ENCODE data around the gene BAK1. TPM values are rescaled to one million over a fixed set of nuclear protein-coding genes. Genes with fewer than 3 reads are reported as not detected.
A peak's percentile ranks its signal among the peaks of the same experiment; 100 is the strongest.

Gene BAK1
- total RNA-seq, 2 experiments from 2014 or later = 32.0 to 34.3 TPM

DNA sequence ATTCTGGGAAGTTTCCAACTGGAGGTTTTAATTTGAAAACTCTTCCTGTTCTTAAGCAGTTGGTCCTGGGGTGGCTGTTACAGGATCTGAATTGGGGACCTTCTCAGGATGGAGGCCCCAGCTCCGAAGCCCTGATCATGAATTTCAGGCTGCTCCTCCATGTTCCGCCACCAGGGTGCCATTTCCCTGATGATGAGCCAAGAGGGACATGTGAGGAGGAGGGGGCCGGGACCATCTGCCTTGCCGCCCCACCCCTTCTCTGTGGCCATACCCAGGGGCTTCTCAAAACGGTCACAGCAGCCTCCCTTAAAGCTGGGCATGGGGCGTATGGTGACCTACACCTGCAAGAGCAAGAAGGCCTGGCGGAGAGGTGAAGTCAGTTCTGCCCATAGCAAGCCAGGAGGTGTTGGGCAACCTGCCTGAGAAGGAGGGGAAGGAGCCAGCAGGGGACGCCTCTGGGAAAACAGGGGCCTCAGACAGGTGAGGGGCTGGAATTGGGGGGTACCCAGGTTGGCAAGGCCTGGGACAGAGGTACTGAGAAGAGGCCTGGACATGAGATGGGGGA lies 3.6 kb upstream of the BAK1 start:
- Mint-ChIP-seq H3K27ac (no peak overlapping the region), H3K9me3 (no peaks in the 10 kb centered on the region), H3K4me1 (peaks cover 21% of the 10 kb centered on the region), H3K36me3 (peaks cover under 1% of the 10 kb centered on the region), H3K27me3 (no peaks in the 10 kb centered on the region), H3K4me3 (no peak overlapping the region)
- DNase-seq = no peak

DNA sequence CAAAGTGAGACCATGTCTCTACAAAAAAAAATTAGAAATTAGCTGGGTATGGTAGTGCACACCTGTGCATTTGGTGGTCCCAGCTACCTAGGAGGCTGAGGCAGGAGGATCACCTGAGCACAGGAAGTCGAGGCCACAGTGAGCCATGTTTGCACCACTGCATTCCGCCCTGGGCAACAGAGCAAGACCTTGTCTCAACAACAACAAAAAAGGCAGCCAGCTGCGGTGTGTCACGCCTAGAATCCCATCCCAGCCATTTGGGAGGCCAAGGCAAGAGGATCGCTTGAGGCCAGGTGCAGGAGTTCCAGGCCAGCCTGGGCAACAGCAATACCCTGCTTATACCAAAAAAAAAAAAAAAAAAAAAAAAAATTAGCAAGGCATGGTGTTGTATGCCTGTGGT lies 1.1 kb upstream of the BAK1 start:
- peaks cover 36% of the 10 kb centered on the region for H3K4me1 Mint-ChIP-seq

DNA sequence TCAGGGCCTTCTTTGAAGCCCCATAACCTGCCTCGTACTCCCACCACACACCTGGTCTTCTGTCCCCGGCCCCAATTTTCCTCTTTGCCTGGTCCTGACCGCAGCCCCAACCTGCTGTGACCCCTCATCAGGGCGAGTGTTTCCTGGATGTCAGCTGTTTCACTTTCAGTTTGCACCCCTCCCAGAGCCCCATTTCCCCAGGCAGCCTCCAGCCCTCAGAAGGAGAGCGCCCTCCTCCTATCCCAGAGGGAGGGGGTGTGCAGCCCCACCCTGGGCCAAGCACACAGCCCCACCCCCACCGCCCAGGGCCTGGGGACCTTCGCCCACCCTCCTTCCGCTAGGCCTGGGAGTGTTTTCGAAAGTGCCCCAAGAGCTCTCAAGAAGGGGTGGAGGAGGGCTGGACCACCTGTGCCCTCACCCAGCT lies 1.5 kb downstream of the BAK1 start:
- H3K4me3 Mint-ChIP-seq = peak overlapping the region; percentile 98
- H3K27me3 Mint-ChIP-seq = no peaks in the 10 kb centered on the region
- no peaks in the 10 kb centered on the region for H3K9me3 Mint-ChIP-seq
- peaks cover 13% of the 10 kb centered on the region for H3K36me3 Mint-ChIP-seq
- DNase-seq = peak; percentile 59
- peaks cover 24% of the 10 kb centered on the region for H3K4me1 Mint-ChIP-seq
- peak overlapping the region; percentile 95 for H3K27ac Mint-ChIP-seq

More for the DNA sequence above, 1.1 kb upstream of the BAK1 start:
- no peak overlapping the region for H3K27ac Mint-ChIP-seq
- H3K27me3 Mint-ChIP-seq = no peaks in the 10 kb centered on the region
- peaks cover 13% of the 10 kb centered on the region for H3K36me3 Mint-ChIP-seq
- DNase-seq = no peak
- no peaks in the 10 kb centered on the region for H3K9me3 Mint-ChIP-seq
- no peak overlapping the region for H3K4me3 Mint-ChIP-seq

DNA sequence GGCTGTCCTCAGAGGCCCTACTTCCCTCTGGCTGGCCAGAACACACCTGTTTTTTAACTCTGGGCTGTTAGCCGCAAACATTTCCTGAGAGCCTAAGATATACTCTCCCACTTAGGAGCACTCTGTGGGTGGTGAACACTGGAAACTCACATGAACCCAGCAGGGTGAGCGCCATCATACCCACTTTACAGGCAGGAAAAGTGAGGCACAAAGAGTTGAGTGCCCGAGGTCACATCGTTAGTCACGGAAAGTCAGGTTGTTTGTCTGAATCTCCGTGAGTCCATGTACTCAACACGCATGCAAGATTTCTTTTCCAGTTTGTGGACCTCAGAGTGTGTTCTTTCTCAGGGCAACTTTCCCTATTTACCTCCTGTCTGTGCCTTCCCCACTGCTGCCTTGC lies 1.9 kb downstream of the BAK1 start:
- peak overlapping the region; percentile 98 for H3K4me3 Mint-ChIP-seq
- peaks cover 13% of the 10 kb centered on the region for H3K36me3 Mint-ChIP-seq
- H3K4me1 Mint-ChIP-seq = peaks cover 24% of the 10 kb centered on the region
- no peaks in the 10 kb centered on the region for H3K9me3 Mint-ChIP-seq
- H3K27me3 Mint-ChIP-seq = no peaks in the 10 kb centered on the region
- peak overlapping the region; percentile 95 for H3K27ac Mint-ChIP-seq
- no peak for DNase-seq

DNA sequence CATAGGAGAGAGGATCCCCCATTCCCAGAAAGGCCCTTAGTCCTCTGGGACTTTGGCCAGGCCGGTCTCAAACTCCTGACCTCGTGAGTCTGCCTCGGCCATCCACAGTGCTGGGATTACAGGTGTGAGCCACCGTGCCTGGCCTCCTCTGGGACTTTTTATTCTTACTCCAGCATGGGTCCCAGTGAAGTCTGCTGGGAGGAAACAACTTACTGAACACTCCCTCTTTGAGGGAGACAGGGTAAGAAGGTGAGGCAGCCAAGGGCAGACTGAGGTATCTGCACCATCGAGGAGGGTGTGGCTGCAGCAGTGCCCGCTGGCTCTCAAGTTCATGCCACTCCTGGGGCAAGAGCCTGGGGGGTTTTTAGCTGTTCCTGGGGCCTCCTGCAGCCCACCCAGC lies 2.4 kb downstream of the BAK1 start:
- Mint-ChIP-seq H3K27me3 (no peaks in the 10 kb centered on the region), H3K9me3 (no peaks in the 10 kb centered on the region), H3K4me3 (peak overlapping the region; percentile 98), H3K27ac (peak overlapping the region; percentile 95), H3K36me3 (peaks cover 13% of the 10 kb centered on the region), H3K4me1 (peaks cover 24% of the 10 kb centered on the region)
- DNase-seq = no peak

DNA sequence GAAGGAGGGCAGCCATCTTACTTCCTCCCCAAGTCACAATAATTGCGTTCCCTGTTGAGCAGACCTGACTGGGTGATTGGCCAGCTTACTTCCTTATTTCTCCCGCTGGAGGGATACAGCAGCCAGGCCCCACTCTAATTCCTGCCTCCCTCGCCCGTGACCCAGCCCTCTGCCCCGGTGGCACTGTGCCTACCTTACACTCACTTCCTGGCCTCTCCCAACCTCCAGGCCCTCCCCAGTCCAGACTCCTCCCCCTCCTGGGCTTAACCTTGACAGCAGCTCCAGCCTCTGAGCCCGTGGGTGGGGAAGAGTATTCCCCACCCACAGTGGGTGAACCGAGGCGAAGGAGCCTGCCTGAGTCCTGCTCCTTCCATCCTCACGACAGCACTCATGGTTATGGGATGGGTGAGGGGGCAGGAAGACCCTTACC lies 3.0 kb downstream of the BAK1 start:
- Mint-ChIP-seq H3K36me3 (peaks cover 15% of the 10 kb centered on the region), H3K4me1 (peaks cover 29% of the 10 kb centered on the region), H3K27ac (peak overlapping the region; percentile 74), H3K9me3 (no peaks in the 10 kb centered on the region), H3K27me3 (no peaks in the 10 kb centered on the region), H3K4me3 (peak overlapping the region; percentile 25)
- DNase-seq = no peak

DNA sequence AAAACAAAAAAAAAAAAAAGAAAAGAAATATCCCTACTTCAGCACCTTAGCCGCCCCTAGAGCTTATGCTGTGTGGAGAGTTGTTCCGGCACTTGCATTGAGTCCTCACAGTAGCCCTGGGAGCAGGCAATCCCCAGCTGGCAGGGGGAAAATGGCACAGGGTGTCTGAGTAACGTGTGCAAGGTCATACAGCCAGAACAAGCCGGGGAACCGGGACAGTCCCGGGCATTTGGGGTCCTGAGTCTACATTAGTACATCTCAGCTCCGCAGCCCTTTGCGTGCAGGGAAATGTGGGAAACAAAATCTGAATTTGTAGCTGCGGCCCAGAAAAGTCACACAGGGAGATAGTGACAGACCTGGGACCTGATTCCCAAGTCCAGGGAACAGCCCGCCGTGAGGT lies 3.4 kb downstream of the BAK1 start:
- no peak overlapping the region for H3K4me3 Mint-ChIP-seq
- H3K27me3 Mint-ChIP-seq = no peaks in the 10 kb centered on the region
- no peak for DNase-seq
- no peaks in the 10 kb centered on the region for H3K9me3 Mint-ChIP-seq
- peaks cover 20% of the 10 kb centered on the region for H3K36me3 Mint-ChIP-seq
- H3K4me1 Mint-ChIP-seq = peaks cover 33% of the 10 kb centered on the region
- H3K27ac Mint-ChIP-seq = peak overlapping the region; percentile 48

DNA sequence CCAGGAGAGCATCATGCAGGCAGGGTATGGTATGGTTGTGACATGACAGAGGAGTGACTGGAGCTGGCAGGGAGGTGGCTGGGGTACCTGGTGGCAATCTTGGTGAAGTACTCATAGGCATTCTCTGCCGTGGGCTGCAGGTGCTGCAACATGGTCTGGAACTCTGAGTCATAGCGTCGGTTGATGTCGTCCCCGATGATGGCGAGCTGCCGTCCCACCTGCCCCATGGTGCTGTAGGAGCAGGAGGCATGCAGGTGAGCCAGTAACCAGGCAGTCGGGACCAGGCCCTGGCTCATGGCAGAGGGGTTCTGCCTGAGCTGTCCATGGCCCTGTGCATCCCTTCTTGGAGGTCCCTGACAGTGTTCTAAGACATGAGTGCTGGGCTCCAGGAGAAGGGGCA lies 4.9 kb downstream of the BAK1 start:
- Mint-ChIP-seq H3K27ac (no peak overlapping the region), H3K9me3 (no peaks in the 10 kb centered on the region), H3K27me3 (no peaks in the 10 kb centered on the region), H3K4me3 (no peak overlapping the region), H3K4me1 (peaks cover 40% of the 10 kb centered on the region), H3K36me3 (peaks cover 21% of the 10 kb centered on the region)
- DNase-seq = no peak

DNA sequence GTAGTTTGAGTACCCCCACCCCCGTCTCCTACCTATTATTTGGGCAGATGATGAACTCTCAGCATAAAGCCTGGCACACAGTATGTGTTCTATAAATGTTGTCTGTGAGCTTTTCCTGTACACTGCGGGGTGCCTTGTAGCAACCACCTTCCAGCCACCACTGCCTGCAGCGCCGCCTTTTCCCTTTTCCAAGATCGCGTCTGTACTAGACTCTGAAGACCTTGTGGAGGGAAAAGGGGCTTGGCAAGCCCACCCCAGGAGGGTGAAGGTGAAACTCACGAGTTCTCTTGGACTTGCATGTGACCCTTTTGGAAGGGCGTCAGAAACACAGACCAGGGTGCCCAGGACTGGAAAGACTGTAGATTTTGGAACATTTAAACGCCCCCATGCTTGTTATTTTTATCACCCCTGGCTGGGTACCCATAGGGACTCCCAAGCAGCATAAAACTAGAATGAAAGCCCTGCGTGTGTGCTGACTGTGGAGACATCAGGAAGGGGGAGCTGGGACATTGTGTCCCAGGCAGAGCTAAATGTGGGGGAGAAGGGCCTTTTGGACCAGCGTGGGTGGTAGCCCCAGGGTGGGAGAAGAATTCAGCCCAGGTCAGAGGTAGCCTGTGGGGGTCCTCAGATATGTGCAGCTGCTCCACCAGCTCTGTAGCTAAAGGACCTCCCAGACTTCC lies 8.3 kb downstream of the BAK1 start:
- H3K4me3 Mint-ChIP-seq = peak overlapping the region; percentile 89
- H3K27me3 Mint-ChIP-seq = no peaks in the 10 kb centered on the region
- H3K9me3 Mint-ChIP-seq = no peaks in the 10 kb centered on the region
- H3K36me3 Mint-ChIP-seq = peaks cover 12% of the 10 kb centered on the region
- H3K27ac Mint-ChIP-seq = peak overlapping the region; percentile 100
- no peak for DNase-seq
- H3K4me1 Mint-ChIP-seq = peaks cover 34% of the 10 kb centered on the region

DNA sequence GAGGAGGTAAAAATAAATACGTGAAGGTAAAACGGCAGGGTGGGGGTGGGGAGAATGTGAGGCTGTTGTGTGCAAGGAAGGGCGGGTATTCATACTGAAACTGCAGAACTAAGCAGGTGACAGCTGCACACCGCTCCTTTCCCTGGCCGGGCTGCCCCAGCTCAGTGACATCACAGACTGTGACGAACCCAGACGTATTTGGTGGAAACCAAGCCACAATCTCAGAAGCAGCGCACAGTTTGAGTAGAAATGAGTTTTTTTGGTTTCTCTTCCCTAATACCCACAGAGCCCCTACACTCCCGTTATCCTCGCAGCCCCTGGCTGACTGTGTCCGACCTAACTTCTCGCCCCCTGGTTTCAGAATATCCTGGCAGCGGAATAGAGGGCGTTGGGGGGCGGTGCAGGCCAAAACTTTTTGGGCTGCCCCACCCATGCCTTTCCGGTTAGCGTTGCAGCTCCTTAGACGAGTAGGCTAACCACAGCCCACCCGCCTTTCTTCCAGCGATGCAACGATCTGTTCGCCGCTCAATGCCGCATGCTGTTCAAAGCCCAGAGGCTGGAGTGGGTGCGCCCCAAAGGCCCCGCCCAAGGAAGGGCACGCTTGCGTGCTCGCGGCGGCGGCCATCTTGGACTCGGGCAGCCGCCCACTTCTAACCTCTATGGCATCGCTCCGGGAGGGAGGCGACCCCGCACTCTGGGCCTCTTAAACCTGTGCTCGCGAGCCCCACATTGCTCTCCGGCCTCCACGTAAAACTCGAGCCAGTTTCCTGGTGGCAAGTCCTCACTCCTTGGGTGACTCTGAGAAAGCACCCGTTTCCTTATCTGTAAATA lies 9.1 kb downstream of the BAK1 start:
- Mint-ChIP-seq H3K4me3 (peak overlapping the region; percentile 89), H3K9me3 (no peaks in the 10 kb centered on the region), H3K36me3 (peaks cover 13% of the 10 kb centered on the region), H3K27me3 (no peaks in the 10 kb centered on the region), H3K27ac (peak overlapping the region; percentile 100), H3K4me1 (peaks cover 34% of the 10 kb centered on the region)
- peak; percentile 95 for DNase-seq

DNA sequence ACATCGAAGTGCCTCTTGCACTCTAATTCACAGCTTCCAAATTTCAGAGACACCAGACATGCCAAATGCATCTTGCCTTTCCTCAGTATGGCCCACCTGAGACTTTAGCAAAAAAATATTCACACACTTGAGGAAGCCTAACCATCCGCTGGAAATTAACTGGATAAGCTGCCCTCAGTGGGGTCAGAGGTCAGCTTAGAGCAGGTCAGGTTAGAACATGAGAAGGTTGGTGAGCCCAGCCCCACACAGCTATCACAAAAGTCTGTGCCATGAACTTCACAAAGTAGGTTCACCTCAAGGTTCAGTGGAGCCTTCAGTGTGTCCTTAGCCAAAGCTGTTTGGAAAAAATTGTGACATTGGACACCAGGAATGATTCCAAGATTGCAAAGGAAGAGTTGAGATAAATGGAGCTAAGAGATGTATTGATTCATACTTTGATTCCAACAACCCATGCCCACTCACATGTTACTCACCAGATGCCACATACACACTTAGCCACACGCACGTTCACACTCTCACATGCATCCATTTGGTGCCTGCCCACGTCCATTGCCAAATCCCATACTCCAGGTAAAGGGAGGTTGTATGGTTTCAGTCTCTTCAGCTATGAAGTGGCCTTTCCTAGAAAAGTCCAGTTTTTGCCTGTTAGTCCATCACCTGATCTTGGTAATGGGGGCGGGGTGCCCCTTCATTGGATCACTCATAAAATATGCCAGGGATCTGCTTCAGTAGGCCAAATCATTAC lies 11.1 kb downstream of the BAK1 start:
- Mint-ChIP-seq H3K36me3 (peaks cover 13% of the 10 kb centered on the region), H3K27me3 (no peaks in the 10 kb centered on the region), H3K27ac (peak overlapping the region; percentile 61), H3K9me3 (no peaks in the 10 kb centered on the region), H3K4me1 (peaks cover 30% of the 10 kb centered on the region), H3K4me3 (no peak overlapping the region)
- no peak for DNase-seq

DNA sequence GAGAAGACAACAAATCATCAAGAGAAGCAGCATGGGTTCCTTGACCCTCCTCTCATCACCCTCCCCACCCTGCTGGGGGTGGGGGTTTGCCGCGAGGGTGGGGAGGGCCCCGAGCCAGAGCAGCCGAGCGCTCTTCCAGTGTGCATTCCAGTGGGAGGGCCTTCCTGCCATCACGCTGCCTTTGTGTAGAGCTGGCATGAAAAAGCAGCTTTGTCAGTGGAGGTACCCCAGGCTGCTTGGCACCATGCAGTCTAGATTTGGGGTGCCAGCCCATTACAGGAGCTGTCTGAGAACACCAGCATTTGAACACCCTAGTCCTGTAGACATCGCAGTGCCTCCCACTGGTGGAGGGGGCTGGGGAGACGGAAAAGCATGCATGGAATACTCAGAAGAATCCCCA lies 12.2 kb downstream of the BAK1 start:
- H3K27ac Mint-ChIP-seq = no peak overlapping the region
- peaks cover 13% of the 10 kb centered on the region for H3K36me3 Mint-ChIP-seq
- no peaks in the 10 kb centered on the region for H3K27me3 Mint-ChIP-seq
- H3K4me3 Mint-ChIP-seq = no peak overlapping the region
- DNase-seq = no peak
- no peaks in the 10 kb centered on the region for H3K9me3 Mint-ChIP-seq
- peaks cover 30% of the 10 kb centered on the region for H3K4me1 Mint-ChIP-seq

DNA sequence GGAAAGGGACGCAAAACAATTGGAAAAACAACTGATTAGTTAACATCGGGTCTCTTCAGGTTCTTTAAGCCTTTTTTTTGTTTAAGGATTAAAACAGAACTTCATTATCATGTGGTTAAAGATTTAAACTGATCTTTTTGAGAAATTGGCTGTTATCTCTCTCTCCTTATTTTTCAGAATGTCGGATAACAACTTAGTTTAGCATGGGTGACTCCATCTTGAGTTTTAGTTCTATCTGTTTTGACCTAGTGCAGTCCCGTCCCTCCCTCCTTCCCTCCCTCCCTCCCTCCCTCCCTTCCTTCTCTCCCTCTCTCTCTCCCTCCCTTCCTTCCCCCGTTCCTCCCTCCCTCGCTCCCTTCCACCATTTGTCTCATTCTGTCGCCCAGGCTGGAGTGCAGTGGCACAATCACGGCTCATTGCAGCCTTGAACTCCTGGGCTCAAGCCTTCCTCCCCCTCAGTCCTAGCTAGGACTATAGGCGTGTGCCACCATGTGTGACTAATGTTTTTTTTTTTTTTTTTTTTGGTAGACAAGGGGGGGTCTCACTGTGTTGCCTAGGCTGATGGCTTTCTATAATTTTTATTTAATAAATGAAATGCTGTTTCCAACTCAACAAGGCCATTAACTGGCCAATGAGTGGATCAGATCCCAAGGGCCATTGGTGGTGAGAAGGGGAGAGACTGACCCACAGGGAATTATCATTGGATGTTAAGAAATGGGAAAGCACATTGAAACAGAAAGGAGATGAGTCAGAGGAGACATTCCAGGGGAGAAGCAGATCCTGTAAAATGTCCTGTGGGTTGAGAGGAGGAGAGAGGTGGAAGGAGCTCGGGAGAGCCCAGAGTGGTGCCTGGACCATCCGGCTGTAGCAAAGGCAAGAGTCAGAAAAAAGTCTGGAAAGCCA lies 13.6 kb downstream of the BAK1 start:
- no peak overlapping the region for H3K27ac Mint-ChIP-seq
- peaks cover 22% of the 10 kb centered on the region for H3K4me1 Mint-ChIP-seq
- no peak for DNase-seq
- no peaks in the 10 kb centered on the region for H3K27me3 Mint-ChIP-seq
- H3K9me3 Mint-ChIP-seq = no peaks in the 10 kb centered on the region
- H3K4me3 Mint-ChIP-seq = no peak overlapping the region
- H3K36me3 Mint-ChIP-seq = peaks cover 5% of the 10 kb centered on the region

DNA sequence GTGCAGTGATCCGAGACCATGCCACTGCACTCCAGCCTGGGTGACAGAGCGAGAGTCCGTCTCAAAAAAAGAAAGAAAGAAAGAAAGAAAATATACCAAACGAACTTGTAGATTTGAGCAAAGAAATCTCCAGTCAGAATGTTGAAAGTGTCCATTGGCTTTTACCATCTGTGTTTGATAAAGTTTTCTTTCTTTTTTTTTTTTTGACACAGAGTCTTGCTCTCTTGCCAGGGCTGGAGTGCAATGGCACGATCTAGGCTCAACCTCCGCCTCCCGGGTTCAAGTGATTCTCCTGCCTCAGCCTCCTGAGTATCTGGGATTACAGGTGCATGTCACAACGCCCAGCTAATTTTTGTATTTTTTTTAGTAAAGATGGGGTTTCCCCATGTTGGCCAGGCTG lies 21.3 kb downstream of the BAK1 start:
- Mint-ChIP-seq H3K36me3 (no peaks in the 10 kb centered on the region), H3K4me3 (no peak overlapping the region), H3K27me3 (no peaks in the 10 kb centered on the region), H3K9me3 (no peaks in the 10 kb centered on the region), H3K27ac (no peak overlapping the region), H3K4me1 (peaks cover 2% of the 10 kb centered on the region)
- DNase-seq = no peak

All from activated naive CD8-positive, alpha-beta T cell treated with anti-CD3 and anti-CD28 coated beads for 36 hours (primary cell).